ENCODE measurements around the gene AKR1C2. TPM values are rescaled to one million over a fixed set of nuclear protein-coding genes. Genes with fewer than 3 reads are reported as not detected.

Gene AKR1C2
- total and polyA plus RNA-seq, 8 donors: 2.9 to 10.9 (median 4.4) TPM

DNA sequence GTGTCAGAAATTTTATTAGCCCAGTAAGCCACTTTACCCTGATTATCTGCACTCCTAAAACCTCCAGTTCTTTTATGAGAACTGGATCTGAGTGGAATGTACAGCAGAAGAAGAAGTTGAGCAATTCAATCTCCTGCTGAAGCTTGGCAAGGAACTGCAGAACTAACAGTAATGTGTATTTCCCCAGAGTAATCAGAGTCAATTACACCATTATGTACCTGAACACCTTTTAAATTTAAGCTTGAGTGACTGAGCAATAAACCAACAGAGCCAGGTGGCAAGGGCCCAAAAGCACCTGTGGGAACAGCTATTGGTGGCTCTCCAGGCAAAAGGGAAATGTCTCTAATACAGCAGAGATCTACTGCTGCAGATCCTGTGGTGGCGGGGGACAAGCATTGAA, 40.1 kb upstream of the AKR1C2 start:
- WGBS, 2 donors: 72 to 81% methylated on average over 1 of the region's 1 CpG
- no peaks in the 10 kb centered on the region for H3K9me3 ChIP-seq
- no peak for FAIRE-seq
- H3K4me3 ChIP-seq: no peak overlapping the region
- peak; percentile 68 to 87 (median 84) for ATAC-seq
- peaks cover 0 to 23% (median 4%) of the 10 kb centered on the region in 3 donors for H3K4me1 ChIP-seq
- H3K36me3 ChIP-seq: no peaks in the 10 kb centered on the region
- intact Hi-C loops (cut with DNase I): no loop called here
- no peak overlapping the region for H3K27ac ChIP-seq
- peak in 5 of 6 donors; percentile 61 to 78 (median 69) for DNase-seq
- TF ChIP-seq, protein P1, sequence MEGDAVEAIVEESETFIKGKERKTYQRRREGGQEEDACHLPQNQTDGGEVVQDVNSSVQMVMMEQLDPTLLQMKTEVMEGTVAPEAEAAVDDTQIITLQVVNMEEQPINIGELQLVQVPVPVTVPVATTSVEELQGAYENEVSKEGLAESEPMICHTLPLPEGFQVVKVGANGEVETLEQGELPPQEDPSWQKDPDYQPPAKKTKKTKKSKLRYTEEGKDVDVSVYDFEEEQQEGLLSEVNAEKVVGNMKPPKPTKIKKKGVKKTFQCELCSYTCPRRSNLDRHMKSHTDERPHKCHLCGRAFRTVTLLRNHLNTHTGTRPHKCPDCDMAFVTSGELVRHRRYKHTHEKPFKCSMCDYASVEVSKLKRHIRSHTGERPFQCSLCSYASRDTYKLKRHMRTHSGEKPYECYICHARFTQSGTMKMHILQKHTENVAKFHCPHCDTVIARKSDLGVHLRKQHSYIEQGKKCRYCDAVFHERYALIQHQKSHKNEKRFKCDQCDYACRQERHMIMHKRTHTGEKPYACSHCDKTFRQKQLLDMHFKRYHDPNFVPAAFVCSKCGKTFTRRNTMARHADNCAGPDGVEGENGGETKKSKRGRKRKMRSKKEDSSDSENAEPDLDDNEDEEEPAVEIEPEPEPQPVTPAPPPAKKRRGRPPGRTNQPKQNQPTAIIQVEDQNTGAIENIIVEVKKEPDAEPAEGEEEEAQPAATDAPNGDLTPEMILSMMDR (IDR thresholded peaks at IDR 0.05): no peak
- no peaks in the 10 kb centered on the region for H3K27me3 ChIP-seq

DNA sequence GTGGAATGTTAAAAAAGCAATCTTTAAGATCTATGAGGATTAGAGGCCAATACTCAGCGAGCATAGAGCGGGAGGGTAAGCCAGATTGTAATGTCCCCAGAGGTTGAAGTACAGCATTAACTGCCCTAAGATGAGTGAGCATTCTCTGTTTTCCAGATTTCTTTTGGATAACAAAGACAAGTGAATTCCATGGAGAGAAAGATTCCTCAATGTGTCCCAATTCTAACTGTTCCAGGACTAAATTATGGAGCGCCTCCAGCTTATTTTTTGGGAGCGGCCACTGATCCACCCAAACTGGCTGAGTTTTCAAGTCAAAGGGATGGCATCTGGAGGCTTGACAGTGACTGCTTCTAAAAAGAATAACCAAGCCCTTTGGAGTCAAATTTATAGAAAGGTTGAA, 39.3 kb upstream of the AKR1C2 start:
- DNase-seq (no peak), ATAC-seq (no peak), FAIRE-seq (no peak)
- 77 to 84% methylated on average over 4 of the region's 4 CpGs for WGBS, 2 donors
- Histone ChIP-seq H3K36me3 (no peaks in the 10 kb centered on the region), H3K27ac (no peak overlapping the region), H3K4me3 (no peak overlapping the region), H3K9me3 (no peaks in the 10 kb centered on the region), H3K27me3 (no peaks in the 10 kb centered on the region), H3K4me1 (peaks cover 0 to 21% (median 4%) of the 10 kb centered on the region in 3 donors)
- intact Hi-C loops (cut with DNase I): no loop called here
- TF ChIP-seq, protein P1 (IDR thresholded peaks at IDR 0.05): no peak

DNA sequence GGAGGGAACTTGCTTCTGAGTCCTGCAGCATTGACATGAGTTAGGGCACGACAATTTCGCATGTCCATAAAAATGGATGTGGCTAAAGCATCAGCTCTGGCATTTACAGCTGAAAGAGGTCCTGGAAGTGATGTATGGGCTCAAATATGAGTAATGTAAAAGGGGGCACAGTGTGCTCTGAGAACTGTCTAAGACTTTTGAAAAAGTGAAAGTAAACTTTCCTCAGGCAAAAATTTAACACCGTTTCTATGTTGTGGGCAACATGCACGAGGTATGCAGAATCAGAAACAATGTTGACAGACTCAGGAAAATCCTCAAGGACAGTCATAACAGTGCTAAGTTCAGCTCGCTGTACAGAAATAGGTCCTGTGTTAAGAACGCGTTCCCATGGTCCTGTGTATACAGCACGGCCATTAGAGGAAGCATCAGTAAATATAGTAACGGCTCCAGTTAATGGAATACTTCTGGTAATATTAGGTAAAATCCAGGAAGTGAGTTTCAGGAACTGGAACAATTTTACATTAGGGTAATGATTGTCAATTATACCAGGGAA, 37.9 kb upstream of the AKR1C2 start:
- Histone ChIP-seq H3K36me3 (no peaks in the 10 kb centered on the region), H3K4me3 (peak overlapping the region in 2 of 4 donors; percentile 5 to 16), H3K4me1 (peaks cover 0 to 16% (median 4%) of the 10 kb centered on the region in 3 donors), H3K27ac (peak overlapping the region in 2 of 4 donors; percentile 10 to 43), H3K27me3 (no peaks in the 10 kb centered on the region), H3K9me3 (no peaks in the 10 kb centered on the region)
- 18 to 24% methylated on average over 9 of the region's 9 CpGs for WGBS, 2 donors
- no peak for DNase-seq
- ATAC-seq: peak; percentile 66 to 81 (median 75)
- intact Hi-C loops (cut with DNase I): no loop called here
- TF ChIP-seq, protein P1 (IDR thresholded peaks at IDR 0.05): no peak
- no peak for FAIRE-seq

DNA sequence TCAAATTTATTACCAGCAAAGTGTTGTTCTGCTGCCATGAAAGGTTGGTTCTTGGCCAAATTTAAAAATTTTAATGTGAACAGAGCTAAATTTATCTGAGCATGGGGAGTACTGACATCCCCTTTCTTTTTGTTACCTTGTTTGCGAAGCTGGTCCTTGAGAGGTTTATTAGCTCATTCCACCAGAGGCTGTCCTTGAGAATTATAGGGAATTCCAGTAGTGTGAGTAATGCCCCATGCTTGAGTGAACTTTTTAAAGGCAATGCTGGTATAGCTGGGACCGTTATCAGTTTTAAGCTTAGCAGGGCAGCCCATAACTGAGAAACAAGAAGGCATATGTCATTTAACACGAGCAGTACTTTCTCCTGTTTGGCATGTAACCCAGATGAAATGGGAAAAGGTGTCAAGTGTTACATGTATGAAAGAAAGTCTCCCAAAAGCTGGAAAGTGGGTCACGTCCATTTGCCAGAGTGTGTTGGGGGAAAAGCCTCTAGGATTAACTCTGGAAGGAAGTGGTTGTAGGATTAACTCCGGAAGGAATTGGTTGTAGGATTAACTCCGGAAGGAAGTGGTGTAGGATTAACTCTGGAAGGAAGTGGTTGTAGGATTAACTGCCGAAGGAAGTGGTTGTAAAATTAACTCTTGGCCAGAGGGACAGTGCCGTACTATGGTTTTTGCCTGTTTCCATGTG, 37.3 kb upstream of the AKR1C2 start:
- FAIRE-seq (no peak), DNase-seq (no peak), ATAC-seq (peak in 1 of 4 donors; percentile 52)
- Histone ChIP-seq H3K36me3 (no peaks in the 10 kb centered on the region), H3K4me3 (peak overlapping the region in 2 of 4 donors; percentile 5 to 16), H3K27me3 (no peaks in the 10 kb centered on the region), H3K27ac (peak overlapping the region in 2 of 4 donors; percentile 10 to 43), H3K9me3 (no peaks in the 10 kb centered on the region), H3K4me1 (peaks cover 0 to 16% (median 4%) of the 10 kb centered on the region in 3 donors)
- intact Hi-C loops (cut with DNase I): no loop called here
- TF ChIP-seq, protein P1 (IDR thresholded peaks at IDR 0.05): no peak
- WGBS, 2 donors: 66 to 67% methylated on average over 8 of the region's 8 CpGs

Measured in pancreas (tissue), 10 donors.